ENCODE results near the gene HCCS.
"Not testable (repeated sequence)": the region's sequence is repeated elsewhere in the genome, so short reads cannot be mapped to it uniquely, and the experiment has no call there.

HCCS gene

GRCh38 chrX:11111037-11111851 is at the start of gene HCCS:
Gene HCCS, plus strand, starts transcription at chrX:11111332. Its CDS starts 729 bp downstream, at chrX:11112061.
- DNase-seq: peak; percentile 88

- DNase-seq: no peak
Measured at GRCh38 chrX:11064276-11064675, 46.9 kb upstream of the HCCS start.

- DNase-seq: no peak
Measured at GRCh38 chrX:11064851-11065600, 46.1 kb upstream of the HCCS start.

- no peak for DNase-seq
Measured at GRCh38 chrX:11066812-11067211, 44.3 kb upstream of the HCCS start.

- DNase-seq: no peak
Measured at GRCh38 chrX:11073381-11073780, 37.8 kb upstream of the HCCS start.

GRCh38 chrX:11080741-11081305 is 30.3 kb upstream of the HCCS start:
- DNase-seq: no peak

GRCh38 chrX:11081511-11081910 is 29.6 kb upstream of the HCCS start:
- no peak for DNase-seq

- DNase-seq: no peak
Measured at GRCh38 chrX:11085305-11085704, 25.8 kb upstream of the HCCS start.

- DNase-seq: no peak
Measured at GRCh38 chrX:11089802-11090201, 21.3 kb upstream of the HCCS start.

GRCh38 chrX:11097933-11098332 is 13.2 kb upstream of the HCCS start:
- DNase-seq: no peak

- no peak for DNase-seq
Measured at GRCh38 chrX:11099465-11099864, 11.7 kb upstream of the HCCS start.

- DNase-seq: no peak
Measured at GRCh38 chrX:11100281-11101035, 10.7 kb upstream of the HCCS start.

GRCh38 chrX:11103006-11103405 is 8.1 kb upstream of the HCCS start:
- no peak for DNase-seq

GRCh38 chrX:11103751-11104150 is 7.4 kb upstream of the HCCS start:
- DNase-seq: no peak

- DNase-seq: no peak
Measured at GRCh38 chrX:11105080-11105479, 6.1 kb upstream of the HCCS start.

- DNase-seq: no peak
Measured at GRCh38 chrX:11108253-11108941, 2.7 kb upstream of the HCCS start.

GRCh38 chrX:11109968-11110367 is 1.2 kb upstream of the HCCS start:
- DNase-seq: no peak

GRCh38 chrX:11111947-11112346 is 815 bp downstream of the HCCS start:
- no peak for DNase-seq

- DNase-seq: peak in 1 of 2 donors; percentile 8
Measured at GRCh38 chrX:11113731-11114130, 2.6 kb downstream of the HCCS start.

- no peak for DNase-seq
Measured at GRCh38 chrX:11117745-11118144, 6.6 kb downstream of the HCCS start.

GRCh38 chrX:11119313-11119943 is 8.3 kb downstream of the HCCS start:
- DNase-seq: no peak

- not testable (repeated sequence) for DNase-seq
Measured at GRCh38 chrX:11123087-11123486, 12.0 kb downstream of the HCCS start.
